ENCODE measurements around the gene IGSF3.

DNA sequence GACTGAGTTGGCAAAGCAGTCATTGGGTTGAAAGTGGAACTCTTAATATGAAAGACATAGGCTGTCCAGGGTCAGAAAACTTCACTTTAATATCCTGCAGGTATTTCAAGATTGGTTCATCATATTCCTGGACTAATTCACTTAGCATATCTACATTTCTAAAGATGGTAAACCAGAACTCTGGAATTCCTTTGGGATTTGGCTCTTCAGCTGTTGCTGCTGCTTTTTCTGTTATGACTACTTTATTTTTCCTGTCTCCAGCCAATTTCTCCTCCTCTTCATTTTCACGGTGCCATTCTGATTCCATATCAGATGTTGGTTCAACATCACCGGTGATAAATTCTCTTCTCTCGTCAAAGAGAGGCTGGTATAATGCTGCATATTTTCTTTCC is 134.1 kb downstream of the IGSF3 start:
- TF ChIP-seq, protein P1, sequence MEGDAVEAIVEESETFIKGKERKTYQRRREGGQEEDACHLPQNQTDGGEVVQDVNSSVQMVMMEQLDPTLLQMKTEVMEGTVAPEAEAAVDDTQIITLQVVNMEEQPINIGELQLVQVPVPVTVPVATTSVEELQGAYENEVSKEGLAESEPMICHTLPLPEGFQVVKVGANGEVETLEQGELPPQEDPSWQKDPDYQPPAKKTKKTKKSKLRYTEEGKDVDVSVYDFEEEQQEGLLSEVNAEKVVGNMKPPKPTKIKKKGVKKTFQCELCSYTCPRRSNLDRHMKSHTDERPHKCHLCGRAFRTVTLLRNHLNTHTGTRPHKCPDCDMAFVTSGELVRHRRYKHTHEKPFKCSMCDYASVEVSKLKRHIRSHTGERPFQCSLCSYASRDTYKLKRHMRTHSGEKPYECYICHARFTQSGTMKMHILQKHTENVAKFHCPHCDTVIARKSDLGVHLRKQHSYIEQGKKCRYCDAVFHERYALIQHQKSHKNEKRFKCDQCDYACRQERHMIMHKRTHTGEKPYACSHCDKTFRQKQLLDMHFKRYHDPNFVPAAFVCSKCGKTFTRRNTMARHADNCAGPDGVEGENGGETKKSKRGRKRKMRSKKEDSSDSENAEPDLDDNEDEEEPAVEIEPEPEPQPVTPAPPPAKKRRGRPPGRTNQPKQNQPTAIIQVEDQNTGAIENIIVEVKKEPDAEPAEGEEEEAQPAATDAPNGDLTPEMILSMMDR (IDR thresholded peaks at IDR 0.05) = no peak
- TF ChIP-seq POLR2A (IDR thresholded peaks at IDR 0.05) = no peak
